Measurements from ENCODE around the gene TRIM38. TPM values are rescaled to one million over a fixed set of nuclear protein-coding genes. Genes with fewer than 3 reads are reported as not detected.
"Not testable (repeated sequence)": the region's sequence is repeated elsewhere in the genome, so short reads cannot be mapped to it uniquely, and the experiment has no call there.

TRIM38 gene
- total and polyA plus RNA-seq, 2 experiments from 2014 or later, result 5.2 to 8.6 TPM

DNA sequence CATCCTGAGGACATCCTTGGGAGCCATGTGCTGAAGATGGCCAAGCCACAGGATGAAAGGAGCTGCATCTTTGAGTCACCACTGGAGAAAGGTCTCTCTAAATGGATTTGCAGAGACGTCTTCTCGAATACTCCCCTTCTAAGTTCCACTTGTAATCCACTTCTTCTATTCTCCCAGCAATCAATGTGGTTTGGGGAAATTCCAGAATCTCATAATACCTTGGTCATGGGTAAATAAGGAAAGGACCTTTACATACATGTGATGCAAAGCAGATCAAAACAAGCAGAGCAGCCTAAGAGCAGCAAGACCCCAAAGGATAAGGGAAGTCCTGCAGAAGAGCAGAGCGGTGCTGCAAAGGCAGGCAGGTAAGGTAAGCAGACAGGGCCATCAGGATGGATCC, 35.3 kb downstream of the TRIM38 start:
- Histone ChIP-seq H3K4me2 (no peak overlapping the region), H3K4me3 (no peak overlapping the region), H3K27me3 (no peaks in the 10 kb centered on the region), H3K9me3 (ENCODE audit: low read depth) (no peaks in the 10 kb centered on the region), H3K79me2 (peaks cover 5% of the 10 kb centered on the region), H3K27ac (no peak overlapping the region), H3K9me2 (replicated peaks; ENCODE audit: insufficient read depth) (no peaks in the 10 kb centered on the region), H3K4me1 (ENCODE audit: insufficient read depth) (no peaks in the 10 kb centered on the region), H2AFZ (no peak overlapping the region), H4K20me1 (ENCODE audit: insufficient read depth, poor library complexity, severe bottlenecking) (no peaks in the 10 kb centered on the region), H3K36me3 (replicated peaks; ENCODE audit: insufficient read depth, low read depth) (no peaks in the 10 kb centered on the region)
- TF ChIP-seq EZH2 (IDR thresholded peaks at IDR 0.05; ENCODE audit: borderline replicate concordance) (no peak), EZH2phosphoT487 (IDR thresholded peaks at IDR 0.05; ENCODE audit: low read depth, severe bottlenecking, unreplicated experiment) (no peak), CTCF (IDR thresholded peaks at IDR 0.05; ENCODE audit: poor library complexity) (no peak)
- DNase-seq (ENCODE audit: low spot score), result no peak
- WGBS (ENCODE audit: low lambda C conversion rate, missing lambda C conversion rate), result 97% methylated on average over 3 of the region's 3 CpGs

DNA sequence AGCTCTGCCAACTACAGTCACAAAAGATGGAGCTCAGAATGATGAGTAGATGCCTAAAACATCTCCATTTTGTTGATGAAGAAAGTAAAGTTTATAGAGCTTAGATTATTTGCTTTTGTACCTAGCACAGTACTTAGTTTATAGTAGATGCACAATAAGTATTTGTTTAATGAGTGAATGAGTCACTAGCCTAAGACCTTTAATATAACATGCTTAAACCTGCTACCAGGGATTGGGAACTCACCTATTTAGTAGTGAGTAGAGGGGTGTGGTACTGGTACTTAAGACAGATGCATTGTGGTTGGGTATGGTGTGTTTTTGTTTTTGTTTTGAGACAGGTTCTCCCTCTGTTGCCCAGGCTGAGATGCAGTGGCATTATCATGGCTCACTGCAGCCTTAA, 35.8 kb downstream of the TRIM38 start:
- peaks cover 5% of the 10 kb centered on the region for H3K79me2 ChIP-seq
- H3K27me3 ChIP-seq, result no peaks in the 10 kb centered on the region
- no peaks in the 10 kb centered on the region for H3K4me1 ChIP-seq (ENCODE audit: insufficient read depth)
- H3K9me2 ChIP-seq (replicated peaks; ENCODE audit: insufficient read depth), result no peaks in the 10 kb centered on the region
- H3K9me3 ChIP-seq (ENCODE audit: low read depth), result no peaks in the 10 kb centered on the region
- no peaks in the 10 kb centered on the region for H3K36me3 ChIP-seq (replicated peaks; ENCODE audit: insufficient read depth, low read depth)
- H3K4me2 ChIP-seq, result no peak overlapping the region
- no peak overlapping the region for H3K4me3 ChIP-seq
- H2AFZ ChIP-seq, result no peak overlapping the region
- no peak overlapping the region for H3K27ac ChIP-seq
- H4K20me1 ChIP-seq (ENCODE audit: insufficient read depth, poor library complexity, severe bottlenecking), result no peaks in the 10 kb centered on the region
- TF ChIP-seq CTCF (IDR thresholded peaks at IDR 0.05; ENCODE audit: poor library complexity), result no peak
- no peak for TF ChIP-seq EZH2 (IDR thresholded peaks at IDR 0.05; ENCODE audit: borderline replicate concordance)
- no peak for DNase-seq (ENCODE audit: low spot score)

GRCh38 chr6:25999225-25999624, 36.6 kb downstream of the TRIM38 start:
- not testable (repeated sequence) for H3K9me2 ChIP-seq (replicated peaks; ENCODE audit: insufficient read depth); H3K27me3 ChIP-seq; H3K4me2 ChIP-seq; H3K36me3 ChIP-seq (replicated peaks; ENCODE audit: insufficient read depth, low read depth); H3K4me3 ChIP-seq; DNase-seq (ENCODE audit: low spot score); H2AFZ ChIP-seq; H3K79me2 ChIP-seq; H4K20me1 ChIP-seq (ENCODE audit: insufficient read depth, poor library complexity, severe bottlenecking); H3K4me1 ChIP-seq (ENCODE audit: insufficient read depth); H3K27ac ChIP-seq; H3K9me3 ChIP-seq (ENCODE audit: low read depth)
- 22% methylated on average over 2 of the region's 2 CpGs for WGBS (ENCODE audit: low lambda C conversion rate, missing lambda C conversion rate)

GRCh38 chr6:26000366-26001144, 38.0 kb downstream of the TRIM38 start:
- Histone ChIP-seq H3K9me3 (ENCODE audit: low read depth) (no peaks in the 10 kb centered on the region), H2AFZ (no peak overlapping the region), H3K9me2 (replicated peaks; ENCODE audit: insufficient read depth) (no peaks in the 10 kb centered on the region), H3K36me3 (replicated peaks; ENCODE audit: insufficient read depth, low read depth) (no peaks in the 10 kb centered on the region), H3K79me2 (no peaks in the 10 kb centered on the region), H3K4me3 (no peak overlapping the region), H4K20me1 (ENCODE audit: insufficient read depth, poor library complexity, severe bottlenecking) (no peaks in the 10 kb centered on the region), H3K4me1 (ENCODE audit: insufficient read depth) (no peaks in the 10 kb centered on the region), H3K27me3 (no peaks in the 10 kb centered on the region), H3K27ac (no peak overlapping the region), H3K4me2 (no peak overlapping the region)
- no peak for DNase-seq (ENCODE audit: low spot score)
- WGBS (ENCODE audit: low lambda C conversion rate, missing lambda C conversion rate), result 91% methylated on average over 9 of the region's 9 CpGs
- TF ChIP-seq EZH2 (IDR thresholded peaks at IDR 0.05; ENCODE audit: borderline replicate concordance) (no peak), EZH2phosphoT487 (IDR thresholded peaks at IDR 0.05; ENCODE audit: low read depth, severe bottlenecking, unreplicated experiment) (no peak), CTCF (IDR thresholded peaks at IDR 0.05; ENCODE audit: poor library complexity) (no peak)
